HEK293 (cell line): Measurements from ENCODE around the gene FUBP3.

ENCODE experiments used
- BCL11B ChIP-seq: fragments of 450-650 bp; formaldehyde crosslinking; IDR thresholded peaks from 2 replicates; pipeline ENCODE4 v1.5.1; 2016; ENCODE audit warnings: low read depth, missing biosample characterization, missing genetic modification characterization
- IKZF3 ChIP-seq: fragments of 450-650 bp; IDR thresholded peaks from 2 replicates; pipeline ENCODE4 v1.5.0; 2018; ENCODE audit warnings: missing biosample characterization, mild to moderate bottlenecking, missing genetic modification characterization, moderate library complexity
- KLF10 ChIP-seq: fragments of 450-650 bp; IDR thresholded peaks from 2 replicates; pipeline ENCODE4 v1.5.1; 2018; ENCODE audit warnings: missing biosample characterization, mild to moderate bottlenecking, missing genetic modification characterization
- KLF7 ChIP-seq: fragments of 450-650 bp; formaldehyde crosslinking; IDR thresholded peaks from 2 replicates; pipeline ENCODE4 v1.5.1; 2016; ENCODE audit warnings: missing biosample characterization, missing genetic modification characterization, borderline replicate concordance
- SETDB1 ChIP-seq: IDR thresholded peaks from one replicate; pipeline ENCODE4 v1.6.1; 2017; ENCODE audit warnings: mild to moderate bottlenecking, low read length, moderate library complexity, mixed read lengths; ENCODE audit not compliant: insufficient read length
- SP3 ChIP-seq: fragments of 450-650 bp; formaldehyde crosslinking; IDR thresholded peaks from 2 replicates; pipeline ENCODE4 v1.5.1; 2016; ENCODE audit warnings: missing biosample characterization, missing genetic modification characterization
- ZBTB11 ChIP-seq: fragments of 450-650 bp; formaldehyde crosslinking; conservative IDR thresholded peaks from 2 replicates; pipeline ENCODE4 v1.5.1; 2016; ENCODE audit warnings: low read depth, missing biosample characterization, missing genetic modification characterization
- ZBTB6 ChIP-seq: fragments of 450-650 bp; formaldehyde crosslinking; IDR thresholded peaks from 2 replicates; pipeline ENCODE4 v1.5.1; 2017; ENCODE audit warnings: missing biosample characterization, missing genetic modification characterization
- ZNF157 ChIP-seq: fragments of 450-650 bp; formaldehyde crosslinking; IDR thresholded peaks from 2 replicates; pipeline ENCODE4 v1.5.1; 2016; ENCODE audit warnings: missing biosample characterization, missing genetic modification characterization
- ZNF19 ChIP-seq: fragments of 450-650 bp; formaldehyde crosslinking; IDR thresholded peaks from 2 replicates; pipeline ENCODE4; 2016; ENCODE audit warnings: missing biosample characterization, missing genetic modification characterization, low read depth
- ZNF335 ChIP-seq: fragments of 450-650 bp; formaldehyde crosslinking; conservative IDR thresholded peaks from 2 replicates; pipeline ENCODE4 v1.5.1; 2016; ENCODE audit warnings: missing biosample characterization, missing genetic modification characterization
- ZNF341 ChIP-seq: fragments of 450-650 bp; formaldehyde crosslinking; IDR thresholded peaks from 2 replicates; pipeline ENCODE4; 2016; ENCODE audit warnings: low read depth, missing biosample characterization, missing genetic modification characterization
- ZNF366 ChIP-seq: fragments of 450-650 bp; formaldehyde crosslinking; conservative IDR thresholded peaks from 2 replicates; pipeline ENCODE4 v1.5.1; 2016; ENCODE audit warnings: missing biosample characterization, missing genetic modification characterization
- ZNF37A ChIP-seq: fragments of 450-650 bp; IDR thresholded peaks from 2 replicates; pipeline ENCODE4 v1.5.1; 2018; ENCODE audit warnings: missing biosample characterization, missing genetic modification characterization
- ZNF473 ChIP-seq: fragments of 450-650 bp; formaldehyde crosslinking; IDR thresholded peaks from 2 replicates; pipeline ENCODE4 v1.5.1; 2017; ENCODE audit warnings: missing biosample characterization, missing genetic modification characterization
- ZNF48 ChIP-seq: fragments of 450-650 bp; formaldehyde crosslinking; IDR thresholded peaks from 2 replicates; pipeline ENCODE4 v1.5.1; 2016; ENCODE audit warnings: missing biosample characterization, missing genetic modification characterization
- ZNF501 ChIP-seq: fragments of 450-650 bp; formaldehyde crosslinking; IDR thresholded peaks from 2 replicates; pipeline ENCODE4 v1.5.1; 2016; ENCODE audit warnings: missing biosample characterization, missing genetic modification characterization
- ZNF549 ChIP-seq: fragments of 450-650 bp; IDR thresholded peaks from 2 replicates; pipeline ENCODE4 v1.5.1; 2018; ENCODE audit warnings: missing biosample characterization, missing genetic modification characterization, mild to moderate bottlenecking, inconsistent platforms, moderate library complexity
- ZNF571 ChIP-seq: fragments of 450-650 bp; formaldehyde crosslinking; IDR thresholded peaks from 2 replicates; pipeline ENCODE4 v1.5.0; 2017; ENCODE audit warnings: missing biosample characterization, missing genetic modification characterization
- ZNF654 ChIP-seq: fragments of 450-650 bp; formaldehyde crosslinking; IDR thresholded peaks from 2 replicates; pipeline ENCODE4 v1.5.1; 2016; ENCODE audit warnings: low read depth, missing biosample characterization, missing genetic modification characterization
- ZNF664 ChIP-seq: fragments of 450-650 bp; formaldehyde crosslinking; IDR thresholded peaks from 2 replicates; pipeline ENCODE4 v1.5.1; 2016; ENCODE audit warnings: missing biosample characterization, missing genetic modification characterization
- ZNF792 ChIP-seq: fragments of 450-650 bp; formaldehyde crosslinking; IDR thresholded peaks from 2 replicates; pipeline ENCODE4 v1.5.1; 2016; ENCODE audit warnings: missing biosample characterization, missing genetic modification characterization
- ZSCAN30 ChIP-seq: fragments of 450-650 bp; IDR thresholded peaks from 2 replicates; pipeline ENCODE4 v1.5.1; 2018; ENCODE audit warnings: missing biosample characterization, mild to moderate bottlenecking, missing genetic modification characterization, moderate library complexity
- TF ChIP-seq, protein P1 (sequence below): fragments of 450-650 bp; formaldehyde crosslinking; IDR thresholded peaks from 2 replicates; pipeline ENCODE4 v1.5.1; 2016; ENCODE audit warnings: missing biosample characterization, missing genetic modification characterization
- TF ChIP-seq, protein P2 (sequence below): fragments of 450-650 bp; formaldehyde crosslinking; IDR thresholded peaks from 2 replicates; pipeline ENCODE4 v1.5.1; 2016; ENCODE audit warnings: missing biosample characterization, missing genetic modification characterization, borderline replicate concordance
- TF ChIP-seq, protein P3 (sequence below): fragments of 450-650 bp; formaldehyde crosslinking; IDR thresholded peaks from 2 replicates; pipeline ENCODE4 v1.5.1; 2016; ENCODE audit warnings: missing biosample characterization, missing genetic modification characterization
- TF ChIP-seq, protein P4 (sequence below): fragments of 450-650 bp; formaldehyde crosslinking; IDR thresholded peaks from 2 replicates; pipeline ENCODE4 v1.5.1; 2016; ENCODE audit warnings: missing biosample characterization, missing genetic modification characterization, low read depth

FUBP3 gene

DNA sequence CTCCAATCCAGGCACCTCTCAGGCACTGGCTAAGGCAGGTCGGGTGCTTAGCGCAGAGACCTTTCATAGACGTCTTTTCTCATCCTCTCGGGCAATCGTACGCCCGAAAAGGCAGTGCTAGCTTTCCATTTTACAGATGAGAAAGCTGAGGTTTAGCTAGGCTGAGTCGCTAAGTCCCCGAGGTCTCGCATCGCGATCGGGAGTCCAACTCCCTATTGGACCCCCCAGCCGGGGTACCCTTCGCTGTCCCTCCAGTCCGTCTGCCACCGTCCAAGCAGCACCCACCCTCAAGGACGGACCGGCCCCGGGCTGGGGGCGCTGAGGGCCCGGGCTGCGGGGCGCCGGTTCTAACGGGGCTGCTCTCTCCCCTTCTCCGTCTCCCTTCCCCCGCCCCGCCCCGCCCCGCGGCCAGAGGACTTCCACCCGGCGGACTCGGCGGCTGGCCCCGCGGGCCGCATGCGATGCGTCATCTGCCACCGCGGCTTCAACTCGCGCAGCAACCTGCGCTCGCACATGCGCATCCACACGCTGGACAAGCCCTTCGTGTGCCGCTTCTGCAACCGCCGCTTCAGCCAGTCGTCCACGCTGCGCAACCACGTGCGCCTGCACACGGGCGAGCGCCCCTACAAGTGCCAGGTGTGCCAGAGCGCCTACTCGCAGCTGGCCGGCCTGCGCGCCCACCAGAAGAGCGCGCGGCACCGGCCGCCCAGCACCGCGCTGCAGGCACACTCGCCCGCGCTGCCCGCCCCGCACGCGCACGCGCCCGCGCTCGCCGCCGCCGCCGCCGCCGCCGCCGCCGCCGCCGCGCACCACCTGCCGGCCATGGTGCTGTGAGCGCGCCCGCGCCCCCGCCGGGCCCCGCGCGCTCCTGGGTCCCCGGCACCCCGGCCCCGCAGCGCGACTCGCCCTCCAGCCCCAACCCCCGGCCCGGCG is 101.7 kb downstream of the FUBP3 start (continued):
- TF ChIP-seq SP3 (tag by site-specific recombination) (peak; percentile 30), IKZF3 (tag by site-specific recombination) (no peak), ZBTB11 (tag by site-specific recombination) (no peak), ZNF335 (tag by site-specific recombination) (peak; percentile 83), ZNF157 (tag by site-specific recombination) (no peak), ZBTB6 (tag by site-specific recombination) (no peak), ZNF549 (tag by site-specific recombination) (no peak), ZNF48 (tag by site-specific recombination) (no peak), ZNF792 (tag by site-specific recombination) (no peak), ZNF654 (tag by site-specific recombination) (no peak), ZSCAN30 (tag by site-specific recombination) (peak; percentile 65), ZNF37A (tag by site-specific recombination) (no peak), ZNF341 (tag by site-specific recombination) (peak; percentile 30; the same call in 1 of the 2 replicates), ZNF366 (no peak), ZNF664 (no peak), ZNF473 (tag by site-specific recombination) (no peak), ZNF19 (tag by site-specific recombination) (no peak), SETDB1 (no peak), KLF7 (tag by site-specific recombination) (no peak), ZNF571 (tag by site-specific recombination) (no peak), ZNF501 (tag by site-specific recombination) (no peak), KLF10 (tag by site-specific recombination) (no peak; the same call in 1 of the 2 replicates), BCL11B (tag by site-specific recombination) (no peak)
- TF ChIP-seq, protein P1, sequence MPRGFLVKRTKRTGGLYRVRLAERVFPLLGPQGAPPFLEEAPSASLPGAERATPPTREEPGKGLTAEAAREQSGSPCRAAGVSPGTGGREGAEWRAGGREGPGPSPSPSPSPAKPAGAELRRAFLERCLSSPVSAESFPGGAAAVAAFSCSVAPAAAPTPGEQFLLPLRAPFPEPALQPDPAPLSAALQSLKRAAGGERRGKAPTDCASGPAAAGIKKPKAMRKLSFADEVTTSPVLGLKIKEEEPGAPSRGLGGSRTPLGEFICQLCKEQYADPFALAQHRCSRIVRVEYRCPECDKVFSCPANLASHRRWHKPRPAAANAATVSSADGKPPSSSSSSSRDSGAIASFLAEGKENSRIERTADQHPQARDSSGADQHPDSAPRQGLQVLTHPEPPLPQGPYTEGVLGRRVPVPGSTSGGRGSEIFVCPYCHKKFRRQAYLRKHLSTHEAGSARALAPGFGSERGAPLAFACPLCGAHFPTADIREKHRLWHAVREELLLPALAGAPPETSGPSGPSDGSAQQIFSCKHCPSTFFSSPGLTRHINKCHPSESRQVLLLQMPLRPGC (tag by site-specific recombination) = 0 out of 2 replicates have a peak, but pooled peaks have one; percentile 14
- TF ChIP-seq, protein P2, sequence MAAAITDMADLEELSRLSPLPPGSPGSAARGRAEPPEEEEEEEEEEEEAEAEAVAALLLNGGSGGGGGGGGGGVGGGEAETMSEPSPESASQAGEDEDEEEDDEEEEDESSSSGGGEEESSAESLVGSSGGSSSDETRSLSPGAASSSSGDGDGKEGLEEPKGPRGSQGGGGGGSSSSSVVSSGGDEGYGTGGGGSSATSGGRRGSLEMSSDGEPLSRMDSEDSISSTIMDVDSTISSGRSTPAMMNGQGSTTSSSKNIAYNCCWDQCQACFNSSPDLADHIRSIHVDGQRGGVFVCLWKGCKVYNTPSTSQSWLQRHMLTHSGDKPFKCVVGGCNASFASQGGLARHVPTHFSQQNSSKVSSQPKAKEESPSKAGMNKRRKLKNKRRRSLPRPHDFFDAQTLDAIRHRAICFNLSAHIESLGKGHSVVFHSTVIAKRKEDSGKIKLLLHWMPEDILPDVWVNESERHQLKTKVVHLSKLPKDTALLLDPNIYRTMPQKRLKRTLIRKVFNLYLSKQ (tag by site-specific recombination) = no peak
- TF ChIP-seq, protein P3, sequence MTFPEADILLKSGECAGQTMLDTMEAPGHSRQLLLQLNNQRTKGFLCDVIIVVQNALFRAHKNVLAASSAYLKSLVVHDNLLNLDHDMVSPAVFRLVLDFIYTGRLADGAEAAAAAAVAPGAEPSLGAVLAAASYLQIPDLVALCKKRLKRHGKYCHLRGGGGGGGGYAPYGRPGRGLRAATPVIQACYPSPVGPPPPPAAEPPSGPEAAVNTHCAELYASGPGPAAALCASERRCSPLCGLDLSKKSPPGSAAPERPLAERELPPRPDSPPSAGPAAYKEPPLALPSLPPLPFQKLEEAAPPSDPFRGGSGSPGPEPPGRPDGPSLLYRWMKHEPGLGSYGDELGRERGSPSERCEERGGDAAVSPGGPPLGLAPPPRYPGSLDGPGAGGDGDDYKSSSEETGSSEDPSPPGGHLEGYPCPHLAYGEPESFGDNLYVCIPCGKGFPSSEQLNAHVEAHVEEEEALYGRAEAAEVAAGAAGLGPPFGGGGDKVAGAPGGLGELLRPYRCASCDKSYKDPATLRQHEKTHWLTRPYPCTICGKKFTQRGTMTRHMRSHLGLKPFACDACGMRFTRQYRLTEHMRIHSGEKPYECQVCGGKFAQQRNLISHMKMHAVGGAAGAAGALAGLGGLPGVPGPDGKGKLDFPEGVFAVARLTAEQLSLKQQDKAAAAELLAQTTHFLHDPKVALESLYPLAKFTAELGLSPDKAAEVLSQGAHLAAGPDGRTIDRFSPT (tag by site-specific recombination) = peak; percentile 56
- TF ChIP-seq, protein P4, sequence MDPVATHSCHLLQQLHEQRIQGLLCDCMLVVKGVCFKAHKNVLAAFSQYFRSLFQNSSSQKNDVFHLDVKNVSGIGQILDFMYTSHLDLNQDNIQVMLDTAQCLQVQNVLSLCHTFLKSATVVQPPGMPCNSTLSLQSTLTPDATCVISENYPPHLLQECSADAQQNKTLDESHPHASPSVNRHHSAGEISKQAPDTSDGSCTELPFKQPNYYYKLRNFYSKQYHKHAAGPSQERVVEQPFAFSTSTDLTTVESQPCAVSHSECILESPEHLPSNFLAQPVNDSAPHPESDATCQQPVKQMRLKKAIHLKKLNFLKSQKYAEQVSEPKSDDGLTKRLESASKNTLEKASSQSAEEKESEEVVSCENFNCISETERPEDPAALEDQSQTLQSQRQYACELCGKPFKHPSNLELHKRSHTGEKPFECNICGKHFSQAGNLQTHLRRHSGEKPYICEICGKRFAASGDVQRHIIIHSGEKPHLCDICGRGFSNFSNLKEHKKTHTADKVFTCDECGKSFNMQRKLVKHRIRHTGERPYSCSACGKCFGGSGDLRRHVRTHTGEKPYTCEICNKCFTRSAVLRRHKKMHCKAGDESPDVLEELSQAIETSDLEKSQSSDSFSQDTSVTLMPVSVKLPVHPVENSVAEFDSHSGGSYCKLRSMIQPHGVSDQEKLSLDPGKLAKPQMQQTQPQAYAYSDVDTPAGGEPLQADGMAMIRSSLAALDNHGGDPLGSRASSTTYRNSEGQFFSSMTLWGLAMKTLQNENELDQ (tag by site-specific recombination) = no peak
